Right lobe of liver (tissue), 4 donors: ENCODE results near the gene CYGB.
A peak's percentile ranks its signal among the peaks of the same experiment; 100 is the strongest.

Experiments
- CTCF ChIP-seq, 4 donors: fragments of 200-600 bp in 3 of 4; fragments of 450-650 bp in 1 of 4; IDR thresholded peaks; one replicate each; pipeline versions ENCODE4 v1.5.1 to v1.8.0; 2016 to 2022; ENCODE audit warnings: antibody characterized with exemption in 4 of 4, mild to moderate bottlenecking in 2 of 4
- POLR2A ChIP-seq: fragments of 450-650 bp; IDR thresholded peaks from one replicate; pipeline ENCODE4 v1.6.1; 2017; ENCODE audit warnings: antibody characterized with exemption, mild to moderate bottlenecking
- donor health status: DM: no; HTN: no; CAD: no.
- donor health status: DM: no; HTN: no; CAD: no.
- donor health status: DM: no; HTN: yes; CAD: no.

DNA sequence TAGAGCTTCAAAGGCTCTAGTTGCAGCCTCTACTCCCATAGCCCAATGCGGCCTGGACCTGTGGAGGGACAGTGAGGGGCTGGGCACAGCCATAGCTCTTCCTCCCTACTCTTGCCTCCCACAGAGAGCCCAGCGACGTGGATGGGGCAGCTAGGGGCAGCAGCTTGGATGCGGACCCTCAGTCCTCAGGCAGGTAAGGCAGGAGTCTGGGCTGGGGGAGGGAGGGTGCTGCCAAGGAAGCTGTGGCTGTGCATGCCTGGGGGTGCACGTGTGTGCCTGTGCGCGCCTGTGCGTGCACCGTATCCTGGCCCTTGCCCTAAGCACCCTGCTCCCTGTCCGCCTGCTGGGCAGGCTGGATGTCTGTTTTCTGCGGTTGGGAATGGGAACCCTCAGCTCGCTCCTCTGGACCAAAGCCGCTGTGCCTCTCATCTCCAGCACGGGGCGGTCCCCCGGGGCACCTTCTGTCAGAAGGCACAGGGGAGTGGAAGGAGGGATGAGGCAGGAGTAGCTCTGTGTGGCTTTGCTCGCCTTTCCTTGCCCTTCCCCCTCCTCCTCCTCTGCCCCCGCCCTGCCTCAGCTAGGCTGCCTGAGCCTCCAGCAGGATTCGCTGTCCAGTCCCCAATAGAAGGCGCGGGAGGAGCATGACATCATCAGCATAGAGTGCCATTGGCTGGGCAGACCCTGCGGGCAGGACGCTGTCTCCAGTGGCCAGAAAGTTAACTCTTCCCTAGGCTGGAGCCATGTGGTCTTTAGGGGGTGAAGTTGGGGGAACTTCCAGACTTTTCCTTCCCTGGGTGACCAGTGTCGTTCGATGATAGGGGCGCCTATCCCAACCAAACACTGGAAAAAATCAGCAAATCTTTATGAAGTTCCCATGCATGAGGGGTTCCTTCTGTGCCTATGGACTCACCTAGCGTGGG is 3.1 kb upstream of the CYGB start:
- TF ChIP-seq CTCF (IDR thresholded peaks at IDR 0.05) (peak in 2 of 4 donors; percentile 6 to 10), POLR2A (no peak)
